Endothelial cell of umbilical vein (primary cell): Measurements from ENCODE around the gene TNFAIP8L1. TPM values are rescaled to one million over a fixed set of nuclear protein-coding genes. Genes with fewer than 3 reads are reported as not detected.

Source experiments
- BruUV-seq: library from RNA; stranded (reverse); fragments of 400-500 nt; replicated peaks from 2 replicates; lab custom pipeline; 2021; lab: Mats Ljungman, UMichigan
- CTCF ChIA-PET: fragments of 300-600, 350-600 bp; sonication (Branson Sonifier 250); formaldehyde crosslinking; loops from one replicate; lab custom pipeline; 2021; ENCODE audit warnings: antibody characterized with exemption, inconsistent platforms; lab: Charles Lee
- POLR2A ChIA-PET: fragments of 300-600, 350-600 bp; sonication (Branson Sonifier 250); formaldehyde crosslinking; loops from one replicate; lab custom pipeline; 2021; ENCODE audit warnings: antibody characterized with exemption, inconsistent platforms; lab: Charles Lee
- DNase-seq: peaks from one replicate; pipeline ENCODE4 v3.0.0-alpha.2; 2011; ENCODE audit warnings: low read depth, low spot score
- FAIRE-seq: peaks from 2 replicates; lab custom pipeline; 2011; peaks lifted over from hg19 to GRCh38; lab: Jason Lieb, UNC
- H2AFZ ChIP-seq: 2 replicates; pipeline ENCODE4 v1.6.0; 2012; ENCODE audit warnings: low read depth, low read length, control low read depth, inconsistent platforms
- H3K27ac ChIP-seq: 2 replicates; pipeline ENCODE4 v1.5.1; 2011; ENCODE audit warnings: low read depth, mild to moderate bottlenecking, control low read depth, low read length, moderate library complexity; ENCODE audit not compliant: insufficient read depth
- H3K27me3 ChIP-seq, 2 experiments: 2 replicates each; pipeline versions ENCODE4 v1.6.0 to v1.6.1; 2011; ENCODE audit warnings: low read length in 2 of 2, mixed read lengths in 1 of 2; ENCODE audit not compliant: control insufficient read depth in 2 of 2, insufficient read depth in 2 of 2
- H3K36me3 ChIP-seq, 2 experiments: 2 replicates in 1 of 2; 3 replicates in 1 of 2; pipeline ENCODE4 v1.5.1; 2011; ENCODE audit warnings: low read length in 2 of 2, mild to moderate bottlenecking in 1 of 2, moderate library complexity in 1 of 2; ENCODE audit not compliant: control insufficient read depth in 2 of 2, insufficient read depth in 2 of 2; ENCODE audit errors: extremely low read depth in 1 of 2
- H3K4me1 ChIP-seq: 3 replicates; pipeline ENCODE4 v1.5.1; 2011; ENCODE audit warnings: mild to moderate bottlenecking, low read length; ENCODE audit not compliant: control insufficient read depth, insufficient read depth; ENCODE audit errors: extremely low read depth
- H3K4me2 ChIP-seq: 2 replicates; pipeline ENCODE4 v1.6.1; 2011; ENCODE audit warnings: low read length, control low read depth, mixed read lengths; ENCODE audit not compliant: insufficient read depth
- H3K4me3 ChIP-seq, 3 experiments: fragments of 200-600 bp in 1 of 3; sonication (generic), shearing (Covaris generic) in 1 of 3; replicated peaks in 1 of 3; 2 replicates each; pipeline ENCODE4 v1.5.1; 2011 to 2016; ENCODE audit warnings: control low read depth in 3 of 3, low read length in 3 of 3, mild to moderate bottlenecking in 2 of 3, inconsistent platforms in 1 of 3, low read depth in 1 of 3, moderate library complexity in 1 of 3; ENCODE audit not compliant: insufficient read depth in 1 of 3
- H3K79me2 ChIP-seq: 2 replicates; pipeline ENCODE4 v1.6.0; 2012; ENCODE audit warnings: low read length, inconsistent platforms; ENCODE audit not compliant: control insufficient read depth, insufficient read depth
- H3K9ac ChIP-seq: replicated peaks from 2 replicates; pipeline ENCODE3; 2011; ENCODE audit warnings: low read length, control low read depth; ENCODE audit not compliant: insufficient read depth; ENCODE audit errors: extremely low read depth
- H3K9me1 ChIP-seq: replicated peaks from 3 replicates; pipeline ENCODE4 v1.6.0; 2011; ENCODE audit warnings: mild to moderate bottlenecking, low read length; ENCODE audit not compliant: control insufficient read depth, insufficient read depth; ENCODE audit errors: extremely low read depth
- H3K9me3 ChIP-seq: replicated peaks from 2 replicates; pipeline ENCODE4 v1.5.1; 2012; ENCODE audit warnings: low read length, inconsistent platforms; ENCODE audit not compliant: control insufficient read depth, insufficient read depth
- H4K20me1 ChIP-seq: replicated peaks from 2 replicates; pipeline ENCODE3; 2011; ENCODE audit warnings: mild to moderate bottlenecking, low read length; ENCODE audit not compliant: control insufficient read depth, insufficient read depth; ENCODE audit errors: extremely low read depth
- CTCF ChIP-seq, 2 donors: IDR thresholded peaks; 1 replicate in 1 of 2; 2 replicates in 1 of 2; pipeline ENCODE4 v1.5.1; 2011; ENCODE audit warnings: low read length in 2 of 2, mild to moderate bottlenecking in 2 of 2, moderate library complexity in 2 of 2, control low read depth in 1 of 2, inconsistent platforms in 1 of 2, low read depth in 1 of 2; ENCODE audit not compliant: insufficient read depth in 1 of 2; ENCODE audit errors: extremely low read depth in 1 of 2
- EZH2 ChIP-seq: IDR thresholded peaks from 2 replicates; pipeline ENCODE4 v1.6.1; 2012; ENCODE audit warnings: borderline replicate concordance, low read depth, mild to moderate bottlenecking, moderate library complexity, low read length, inconsistent platforms; ENCODE audit not compliant: severe bottlenecking
- FOS ChIP-seq: IDR thresholded peaks from 2 replicates; pipeline ENCODE4 v1.6.1; 2011; ENCODE audit warnings: mild to moderate bottlenecking, low read length, moderate library complexity, borderline replicate concordance; ENCODE audit not compliant: insufficient read depth
- GATA2 ChIP-seq: IDR thresholded peaks from 2 replicates; pipeline ENCODE4 v1.7.0; 2011; ENCODE audit warnings: low read depth, mild to moderate bottlenecking, moderate library complexity, mixed read lengths, low read length; ENCODE audit not compliant: insufficient read length, insufficient read depth
- JUN ChIP-seq: IDR thresholded peaks from 2 replicates; pipeline ENCODE4 v1.6.1; 2011; ENCODE audit warnings: borderline replicate concordance, low read depth; ENCODE audit not compliant: insufficient read length, insufficient read depth
- MAX ChIP-seq: IDR thresholded peaks from 2 replicates; pipeline ENCODE4 v1.6.1; 2011; ENCODE audit not compliant: insufficient read depth, insufficient read length
- MYC ChIP-seq: IDR thresholded peaks from one replicate; pipeline ENCODE4 v1.6.1; 2011; ENCODE audit warnings: mild to moderate bottlenecking, low read depth, low read length
- POLR2A ChIP-seq: IDR thresholded peaks from 2 replicates; pipeline ENCODE4 v1.6.1; 2012; ENCODE audit warnings: low read depth, mild to moderate bottlenecking, control low read depth, low read length
- POLR2AphosphoS5 ChIP-seq: IDR thresholded peaks from 2 replicates; pipeline ENCODE4 v1.6.1; 2012; ENCODE audit warnings: low read depth, mild to moderate bottlenecking, control low read depth, low read length, moderate library complexity; ENCODE audit not compliant: insufficient read depth
- dilution Hi-C: fragments of 300-500 bp; cut with MboI; formaldehyde crosslinking; loops from one replicate; pipeline ENCODE4 v1.15.0; 2019; ENCODE audit warnings: low sequenced_read_pairs; ENCODE audit not compliant: extremely low pct_ligation_motif_present
- intact Hi-C: fragments of 100-400 bp; cut with micrococcal nuclease; formaldehyde crosslinking; loops from one replicate; pipeline ENCODE4 v1.10.0; 2022
- polyA plus RNA-seq, 4 experiments: library from polyadenylated mRNA; depleted of rRNA in 3 of 4; stranded (reverse) in 3 of 4; unstranded in 1 of 4; fragments of >200 nt; gene quantifications; 2 replicates each; pipeline versions ENCODE4 v1.2.1 to v1.2.3, GENCODE V29; 2011 to 2012; ENCODE audit warnings: missing spikeins in 1 of 4
- total RNA-seq: library from RNA; stranded (reverse); gene quantifications from 2 replicates; pipeline ENCODE4 v1.2.3, GENCODE V29; 2021

Gene TNFAIP8L1
- total and polyA plus RNA-seq, 2 donors (not counting 3 experiments of a cell fraction or from before 2014, with no cell fraction given): 40.0 to 56.1 TPM

GRCh38 chr19:4664642-4665041 is 25.3 kb downstream of the TNFAIP8L1 start:
- no peak overlapping the region for H3K27ac ChIP-seq
- H2AFZ ChIP-seq: no peak overlapping the region
- no peaks in the 10 kb centered on the region for H3K27me3 ChIP-seq
- no peak overlapping the region for H3K4me2 ChIP-seq
- no peak for TF ChIP-seq JUN
- no peak for TF ChIP-seq MYC
- no peak for TF ChIP-seq POLR2AphosphoS5
- TF ChIP-seq EZH2: no peak
- TF ChIP-seq POLR2A: no peak
- no peak for TF ChIP-seq GATA2
- no peak for TF ChIP-seq FOS
- no peak for TF ChIP-seq MAX
- no peak for TF ChIP-seq CTCF (IDR thresholded peaks at IDR 0.05; ENCODE audit: extremely low read depth in 1 of 2, insufficient read depth in 1 of 2, low read depth in 1 of 2, low read length in 2 of 2)
- H3K4me3 ChIP-seq: no peak overlapping the region
- H3K9ac ChIP-seq: no peak overlapping the region
- dilution Hi-C loops: no loop called here
- no peaks in the 10 kb centered on the region for H3K9me3 ChIP-seq
- ChIA-PET CTCF (interaction anchor here (1.1 kb wide), 1 partner anchor 28 kb away, joined by 3 read pairs; no protein-coding TSS in a partner anchor), POLR2A (no interaction called here)
- H3K79me2 ChIP-seq: peaks cover 42% of the 10 kb centered on the region
- no peak for DNase-seq
- BruUV-seq: no TSS peak
- no peaks in the 10 kb centered on the region for H3K9me1 ChIP-seq
- H3K4me1 ChIP-seq: peaks cover 5% of the 10 kb centered on the region
- FAIRE-seq: no peak
- H3K36me3 ChIP-seq: peaks cover 10 to 45% of the 10 kb centered on the region in 2 experiments
- intact Hi-C loops: loop anchor here (5.0 kb wide), 1 partner anchor 303 kb away; the partner anchor contains the start of gene KDM4B
- H4K20me1 ChIP-seq: no peaks in the 10 kb centered on the region
